Upper lobe of left lung (tissue), 4 donors: ENCODE results near the gene OR6Y1.

Experiments used
- CTCF ChIP-seq, 6 experiments: fragments of 450-650 bp in 4 of 6; fragments of 200-600 bp in 2 of 6; sonication (generic) in 2 of 6; IDR thresholded peaks; one replicate each; pipeline ENCODE4 v1.5.1; 2016 to 2019; ENCODE audit warnings: antibody characterized with exemption in 6 of 6
- EP300 ChIP-seq, 4 donors: sonication (generic); formaldehyde crosslinking; IDR thresholded peaks; one replicate each; pipeline ENCODE4 v1.5.1; 2017; ENCODE audit warnings: antibody characterized with exemption in 4 of 4, control low read depth in 2 of 4
- POLR2A ChIP-seq, 4 donors: fragments of 450-650 bp; IDR thresholded peaks; one replicate each; pipeline ENCODE4 v1.5.1; 2016 to 2017; ENCODE audit warnings: antibody characterized with exemption in 4 of 4, mild to moderate bottlenecking in 2 of 4

GRCh38 chr1:158600735-158601134 is 46.5 kb upstream of the OR6Y1 start:
- TF ChIP-seq CTCF (IDR thresholded peaks at IDR 0.05) (no peak), POLR2A (IDR thresholded peaks at IDR 0.05) (no peak), EP300 (IDR thresholded peaks at IDR 0.05) (no peak)
